Right lobe of liver (tissue), 4 donors: ENCODE results near the gene OR2T3.
"Not testable (repeated sequence)": the region's sequence is repeated elsewhere in the genome, so short reads cannot be mapped to it uniquely, and the experiment has no call there.

ENCODE experiments used
- CTCF ChIP-seq, 4 donors: fragments of 200-600 bp in 3 of 4; fragments of 450-650 bp in 1 of 4; IDR thresholded peaks; one replicate each; pipeline versions ENCODE4 v1.5.1 to v1.8.0; 2016 to 2022; ENCODE audit warnings: antibody characterized with exemption in 4 of 4, mild to moderate bottlenecking in 2 of 4
- POLR2A ChIP-seq: fragments of 450-650 bp; IDR thresholded peaks from one replicate; pipeline ENCODE4 v1.6.1; 2017; ENCODE audit warnings: antibody characterized with exemption, mild to moderate bottlenecking
- donor health status: DM: no; HTN: no; CAD: no.
- donor health status: DM: no; HTN: no; CAD: no.
- donor health status: DM: no; HTN: yes; CAD: no.

DNA sequence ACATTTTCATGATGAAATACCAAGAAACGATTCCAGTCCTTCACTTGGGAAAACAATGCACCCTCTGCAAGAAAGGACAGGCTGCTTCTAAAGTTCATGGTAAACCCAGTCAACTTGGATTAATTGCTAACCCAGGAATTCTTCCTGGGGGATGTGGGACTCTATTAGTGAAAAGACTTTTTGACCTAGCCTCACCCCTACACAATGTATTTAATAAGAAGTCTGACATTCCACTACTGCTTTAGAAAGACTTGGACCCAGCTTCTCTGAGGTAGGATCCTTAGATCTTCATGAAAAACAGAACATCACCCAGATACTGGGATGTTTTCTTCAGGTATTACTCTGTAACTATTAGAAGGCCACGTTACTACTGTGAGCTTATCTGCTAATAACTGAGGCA lies 27.8 kb upstream of the OR2T3 start, which contains the start of gene OR2T2:
- TF ChIP-seq CTCF (IDR thresholded peaks at IDR 0.05); POLR2A: not testable (repeated sequence)
